Heart right ventricle (tissue), 16 donors: Measurements from ENCODE around the gene NUP93. TPM values are rescaled to one million over a fixed set of nuclear protein-coding genes. Genes with fewer than 3 reads are reported as not detected.

Source experiments
- ATAC-seq, 8 donors: fragments of 200-7000 bp; cut with Tn5 transposase; one replicate each; pipeline ENCODE4 v1.9.1; 2020; ENCODE audit warnings: mild to moderate bottlenecking in 8 of 8, moderate library complexity in 8 of 8, moderate number of reproducible peaks in 1 of 8
- DNase-seq, 2 donors: peaks; one replicate each; pipeline ENCODE4 v3.0.0-alpha.2; 2020
- H3K27ac ChIP-seq, 10 donors: fragments of 200-600 bp; sonication (generic) in 2 of 10; one replicate each; pipeline versions ENCODE4 v1.5.0 to v1.8.0; 2020 to 2022; ENCODE audit warnings: mild to moderate bottlenecking in 3 of 10
- H3K27me3 ChIP-seq, 7 donors: fragments of 200-600 bp; one replicate each; pipeline ENCODE4 v1.8.0; 2021 to 2022; ENCODE audit warnings: mild to moderate bottlenecking in 2 of 7
- H3K36me3 ChIP-seq, 9 donors: fragments of 200-600 bp; sonication (generic) in 1 of 9; one replicate each; pipeline versions ENCODE4 v1.5.0 to v1.8.0; 2020 to 2022; ENCODE audit warnings: mild to moderate bottlenecking in 2 of 9
- H3K4me1 ChIP-seq, 9 donors: fragments of 200-600 bp; sonication (generic) in 1 of 9; one replicate each; pipeline versions ENCODE4 v1.5.0 to v1.8.0; 2020 to 2022; ENCODE audit warnings: mild to moderate bottlenecking in 4 of 9
- H3K4me3 ChIP-seq, 10 donors: fragments of 200-600 bp; sonication (generic) in 2 of 10; one replicate each; pipeline versions ENCODE4 v1.5.0 to v1.8.0; 2020 to 2022; ENCODE audit warnings: mild to moderate bottlenecking in 7 of 10, moderate library complexity in 2 of 10
- H3K9me3 ChIP-seq, 11 donors: fragments of 200-600 bp in 10 of 11; sonication (generic) in 2 of 11; one replicate each; pipeline versions ENCODE4 v1.5.0 to v1.8.0; 2013 to 2022; ENCODE audit warnings: mild to moderate bottlenecking in 2 of 11, control low read depth in 1 of 11, moderate library complexity in 1 of 11
- CTCF ChIP-seq, 9 donors: fragments of 200-600 bp; sonication (generic) in 2 of 9; IDR thresholded peaks; one replicate each; pipeline versions ENCODE4 v1.5.0 to v1.8.0; 2021 to 2022; ENCODE audit warnings: antibody characterized with exemption in 9 of 9, mild to moderate bottlenecking in 5 of 9, moderate library complexity in 1 of 9
- WGBS, 2 donors: extraction: QIAGEN DNeasy Blood & Tissue Kit; methylation state at CpG; one replicate each; pipeline ENCODE4 v1.1.7; 2013; ENCODE audit warnings: inconsistent platforms in 1 of 2; 5-methylcytosine and 5-hydroxymethylcytosine counted together
- intact Hi-C, 10 donors: fragments of 100-400 bp; cut with DNase I; formaldehyde crosslinking; loops; one replicate each; pipeline versions ENCODE4 v1.11.1 to v1.14.2; 2022
- polyA plus RNA-seq, 2 donors: library from polyadenylated mRNA; stranded (reverse); fragments of 200-250 nt; gene quantifications; one replicate each; pipeline ENCODE4 v1.2.3, GENCODE V29; 2013
- total RNA-seq, 10 donors: library from RNA; stranded (reverse); fragmentation: NEBNext Ultra II Directional in 3 of 10; extraction: Animal tissue kit (Norgen Biotek cat#: 25700) in 3 of 10; gene quantifications; one replicate each; pipeline versions ENCODE4 v1.2.1 to v1.2.4, GENCODE V29; 2021 to 2023
- donor health status: Arrhythmogenic right ventricular cardiomyopathy.
- donor health status: ischemic (EF 13 %, LVEDD 7.1; RV severe dilation, severe dysfunction).
- donor health status: healthy with polysubstance abuse.
- donor health status: DM: no; HTN: yes; CAD: no.
- donor health status: DM: no; HTN: no; CAD: no.
- donor health status: ischemic (EF 25% LVEDD 6.9; RV normal size, moderate dysfunction).
- donor health status: ischemic (EF 25% LVEDD 5.7; RV mildly dilated, moderate dysfunction).
- donor health status: healthy.
- donor health status: DM: yes; HTN: yes; CAD: no.
- donor health status: Ischemic cardiomyopathy.
- donor health status: ischemic (EF 35%, LVEDD 5.7; RV mildly dilated, moderate dysfunction).
- donor health status: nonischemic (EF 11% LVEDD 7.7; RV severe dilation, severe dysfunction).
- donor health status: DM: yes; HTN: yes; CAD: no.
- donor health status: PGD.
- donor health status: ischemic (EF 29% LVEDD 5.4; RV normal size, mild dysfunction).
- donor health status: nonischemic (EF 23%, LVEDD 6.1; RV moderate dilation, normal function).

The NUP93 gene
- total and polyA plus RNA-seq, 12 donors, result 25.4 to 34.8 (median 27.6) TPM

- Histone ChIP-seq H3K4me1 (no peaks in the 10 kb centered on the region), H3K4me3 (no peak overlapping the region), H3K9me3 (no peaks in the 10 kb centered on the region), H3K36me3 (no peaks in the 10 kb centered on the region), H3K27me3 (no peaks in the 10 kb centered on the region), H3K27ac (no peak overlapping the region)
- TF ChIP-seq CTCF (IDR thresholded peaks at IDR 0.05), result no peak
- 83 to 84% methylated on average over 9 of the region's 9 CpGs for WGBS, 2 donors
- no peak for ATAC-seq
- DNase-seq, result no peak
- intact Hi-C loops, result no loop called here
Observed at GRCh38 chr16:56886826-56887225, 156.9 kb downstream of the NUP93 start.

GRCh38 chr16:56888806-56889205 is 158.9 kb downstream of the NUP93 start:
- no peak overlapping the region for H3K27ac ChIP-seq
- H3K4me3 ChIP-seq, result no peak overlapping the region
- no peaks in the 10 kb centered on the region for H3K9me3 ChIP-seq
- TF ChIP-seq CTCF (IDR thresholded peaks at IDR 0.05), result no peak
- H3K4me1 ChIP-seq, result no peaks in the 10 kb centered on the region
- no peaks in the 10 kb centered on the region for H3K36me3 ChIP-seq
- WGBS, 2 donors, result 89 to 90% methylated on average over 7 of the region's 7 CpGs
- no peaks in the 10 kb centered on the region for H3K27me3 ChIP-seq
- DNase-seq, result no peak
- intact Hi-C loops, result no loop called here
- no peak for ATAC-seq

GRCh38 chr16:56889206-56889605 is 159.3 kb downstream of the NUP93 start:
- Histone ChIP-seq H3K4me1 (no peaks in the 10 kb centered on the region), H3K27me3 (no peaks in the 10 kb centered on the region), H3K36me3 (no peaks in the 10 kb centered on the region), H3K9me3 (no peaks in the 10 kb centered on the region), H3K27ac (no peak overlapping the region), H3K4me3 (no peak overlapping the region)
- no peak for ATAC-seq
- TF ChIP-seq CTCF (IDR thresholded peaks at IDR 0.05), result no peak
- WGBS, 2 donors, result 94% methylated on average over 5 of the region's 5 CpGs
- no peak for DNase-seq
- intact Hi-C loops, result no loop called here

GRCh38 chr16:56891685-56892084 is 161.8 kb downstream of the NUP93 start:
- WGBS, 2 donors, result 79 to 82% methylated on average over 11 of the region's 11 CpGs
- no peaks in the 10 kb centered on the region for H3K4me1 ChIP-seq
- no peaks in the 10 kb centered on the region for H3K27me3 ChIP-seq
- H3K9me3 ChIP-seq, result no peaks in the 10 kb centered on the region
- no peak overlapping the region for H3K27ac ChIP-seq
- intact Hi-C loops, result no loop called here
- H3K4me3 ChIP-seq, result no peak overlapping the region
- H3K36me3 ChIP-seq, result no peaks in the 10 kb centered on the region
- ATAC-seq (no peak), DNase-seq (no peak)
- TF ChIP-seq CTCF (IDR thresholded peaks at IDR 0.05), result no peak

- Histone ChIP-seq H3K4me1 (no peaks in the 10 kb centered on the region), H3K27ac (no peak overlapping the region), H3K27me3 (no peaks in the 10 kb centered on the region), H3K4me3 (no peak overlapping the region), H3K9me3 (no peaks in the 10 kb centered on the region), H3K36me3 (no peaks in the 10 kb centered on the region)
- 82 to 86% methylated on average over 14 of the region's 14 CpGs for WGBS, 2 donors
- no peak for ATAC-seq
- DNase-seq, result no peak
- intact Hi-C loops, result no loop called here
- no peak for TF ChIP-seq CTCF (IDR thresholded peaks at IDR 0.05)
Observed at GRCh38 chr16:56892705-56893104, 162.8 kb downstream of the NUP93 start.
